Retina (tissue), 1 donor: ENCODE measurements around the gene TYW1B.
"Not testable (repeated sequence)": the region's sequence is repeated elsewhere in the genome, so short reads cannot be mapped to it uniquely, and the experiment has no call there.

Source experiments
- DNase-seq: peaks from one replicate; pipeline ENCODE4 v3.0.0-alpha.2; 2016

The TYW1B gene

GRCh38 chr7:72550454-72550853, 277.5 kb downstream of the TYW1B start:
- not testable (repeated sequence) for DNase-seq

GRCh38 chr7:72546586-72547237, 281.3 kb downstream of the TYW1B start:
- DNase-seq, result not testable (repeated sequence)

GRCh38 chr7:72544531-72544930, 283.5 kb downstream of the TYW1B start:
- DNase-seq, result not testable (repeated sequence)

GRCh38 chr7:72540923-72541322, 287.1 kb downstream of the TYW1B start:
- DNase-seq, result no peak

GRCh38 chr7:72540106-72540611, 287.8 kb downstream of the TYW1B start:
- no peak for DNase-seq

GRCh38 chr7:72539702-72540101, 288.3 kb downstream of the TYW1B start:
- DNase-seq, result no peak

- DNase-seq, result peak; percentile 18
These were observed 289.1 kb downstream of the TYW1B start for GRCh38 chr7:72538856-72539255.

- no peak for DNase-seq
These were observed 289.9 kb downstream of the TYW1B start for GRCh38 chr7:72538147-72538546.

GRCh38 chr7:72536038-72536437, 292.0 kb downstream of the TYW1B start:
- DNase-seq, result not testable (repeated sequence)

- not testable (repeated sequence) for DNase-seq
These were observed 297.0 kb downstream of the TYW1B start for GRCh38 chr7:72531048-72531447.
